ENCODE results near the gene EMP3. TPM values are rescaled to one million over a fixed set of nuclear protein-coding genes. Genes with fewer than 3 reads are reported as not detected.
A peak's percentile ranks its signal among the peaks of the same experiment; 100 is the strongest.
"Not testable (repeated sequence)": the region's sequence is repeated elsewhere in the genome, so short reads cannot be mapped to it uniquely, and the experiment has no call there.

Gene EMP3
- polyA plus RNA-seq, 1 donor = 43.6 TPM

GRCh38 chr19:48362716-48363499 is 37.6 kb downstream of the EMP3 start:
- Histone ChIP-seq H3K4me1 (ENCODE audit: control insufficient read depth, insufficient read depth, low read length) (peaks cover 12% of the 10 kb centered on the region), H3K36me3 (ENCODE audit: control insufficient read depth, insufficient read depth, low read length) (no peaks in the 10 kb centered on the region), H3K27ac (ENCODE audit: low read length) (peak overlapping the region; percentile 97), H3K9me3 (ENCODE audit: control insufficient read depth, low read depth, low read length) (no peaks in the 10 kb centered on the region), H3K27me3 (ENCODE audit: control insufficient read depth, insufficient read depth, low read length) (no peaks in the 10 kb centered on the region), H3K4me3 (ENCODE audit: low read length) (peak overlapping the region; percentile 74)
- 60% methylated on average over 1 of the region's 26 CpGs for WGBS (ENCODE audit: insufficient coverage, low lambda C conversion rate)
- peak; percentile 96 for DNase-seq

GRCh38 chr19:48363500-48363809 is 38.1 kb downstream of the EMP3 start:
- no peaks in the 10 kb centered on the region for H3K36me3 ChIP-seq (ENCODE audit: control insufficient read depth, insufficient read depth, low read length)
- H3K4me3 ChIP-seq (ENCODE audit: low read length) = peak overlapping the region; percentile 74
- peaks cover 12% of the 10 kb centered on the region for H3K4me1 ChIP-seq (ENCODE audit: control insufficient read depth, insufficient read depth, low read length)
- no peaks in the 10 kb centered on the region for H3K27me3 ChIP-seq (ENCODE audit: control insufficient read depth, insufficient read depth, low read length)
- no CpG with 5 or more reads among the region's 10 CpGs for WGBS (ENCODE audit: insufficient coverage, low lambda C conversion rate)
- H3K9me3 ChIP-seq (ENCODE audit: control insufficient read depth, low read depth, low read length) = no peaks in the 10 kb centered on the region
- no peak for DNase-seq
- peak overlapping the region; percentile 97 for H3K27ac ChIP-seq (ENCODE audit: low read length)

DNA sequence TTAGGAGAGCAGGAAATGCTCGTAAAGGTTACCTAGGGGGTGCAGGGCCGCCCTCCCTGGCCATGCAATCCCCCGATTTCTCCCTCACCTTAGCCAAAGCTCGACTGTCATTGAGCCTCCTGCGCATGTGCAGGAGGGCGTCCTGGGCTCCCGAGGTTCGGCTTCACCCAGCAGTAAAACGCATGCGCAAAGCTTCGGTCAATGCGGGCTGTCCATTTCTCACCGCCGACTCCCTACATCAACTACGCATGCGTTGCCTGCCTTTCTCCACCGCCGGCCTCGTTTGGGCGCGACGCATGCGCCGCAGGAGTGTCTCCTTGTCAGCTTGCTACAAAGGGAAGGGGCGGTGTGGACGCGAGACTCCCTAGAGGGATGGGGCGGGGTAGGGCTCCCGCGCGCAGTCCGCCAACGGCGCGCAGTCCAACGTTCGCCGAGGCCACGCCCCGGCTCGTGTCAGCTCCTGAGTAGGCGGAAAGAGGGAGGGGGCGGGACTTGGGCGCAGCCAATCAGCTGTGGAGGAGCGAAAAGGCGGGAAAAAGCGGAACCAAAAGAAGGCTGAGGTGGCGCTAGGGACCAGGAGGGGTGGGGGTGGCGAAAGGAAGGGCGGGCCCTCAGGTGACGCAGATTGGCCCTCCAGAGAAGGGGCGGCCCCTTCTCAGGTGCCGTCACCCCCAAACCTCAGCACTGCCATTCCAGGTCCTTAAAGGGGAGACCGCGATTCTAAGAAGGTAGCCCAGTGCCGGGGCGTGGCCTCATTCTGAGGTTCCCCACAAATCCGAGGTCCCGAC is 38.7 kb downstream of the EMP3 start, which contains the start of the genes SYNGR4 and TMEM143:
Gene SYNGR4 (plus strand): TSS at position 558 of the 788 bp plus-strand sequence. CDS start 1,476 bp downstream, outside the sequence.
Gene TMEM143 (minus strand): TSS at position 131 of the 788 bp plus-strand sequence. CDS start 20 bp downstream, at position 111.
- no peaks in the 10 kb centered on the region for H3K9me3 ChIP-seq (ENCODE audit: control insufficient read depth, low read depth, low read length)
- WGBS (ENCODE audit: insufficient coverage, low lambda C conversion rate) = no CpG with 5 or more reads among the region's 59 CpGs

GRCh38 chr19:48364598-48365348 is 39.4 kb downstream of the EMP3 start:
- Histone ChIP-seq H3K27ac (ENCODE audit: low read length) (peak overlapping the region; percentile 97), H3K36me3 (ENCODE audit: control insufficient read depth, insufficient read depth, low read length) (no peaks in the 10 kb centered on the region), H3K27me3 (ENCODE audit: control insufficient read depth, insufficient read depth, low read length) (no peaks in the 10 kb centered on the region), H3K9me3 (ENCODE audit: control insufficient read depth, low read depth, low read length) (no peaks in the 10 kb centered on the region), H3K4me3 (ENCODE audit: low read length) (peak overlapping the region; percentile 74), H3K4me1 (ENCODE audit: control insufficient read depth, insufficient read depth, low read length) (peaks cover 21% of the 10 kb centered on the region)
- WGBS (ENCODE audit: insufficient coverage, low lambda C conversion rate) = no CpG with 5 or more reads among the region's 10 CpGs
- DNase-seq = no peak

More for the DNA sequence above, 38.7 kb downstream of the EMP3 start, which contains the start of the genes SYNGR4 and TMEM143:
- peak within 1 kb of the TSS; percentile 74 for H3K4me3 ChIP-seq (ENCODE audit: low read length)
- no peaks in the 10 kb centered on the region for H3K27me3 ChIP-seq (ENCODE audit: control insufficient read depth, insufficient read depth, low read length)
- H3K4me1 ChIP-seq (ENCODE audit: control insufficient read depth, insufficient read depth, low read length) = peaks cover 16% of the 10 kb centered on the region
- no peaks in the 10 kb centered on the region for H3K36me3 ChIP-seq (ENCODE audit: control insufficient read depth, insufficient read depth, low read length)
- peak within 1 kb of the TSS; percentile 97 for H3K27ac ChIP-seq (ENCODE audit: low read length)
- peak; percentile 100 for DNase-seq

- WGBS (ENCODE audit: insufficient coverage, low lambda C conversion rate) = no CpG with 5 or more reads among the region's 11 CpGs
- no peak for DNase-seq
- no peaks in the 10 kb centered on the region for H3K27me3 ChIP-seq (ENCODE audit: control insufficient read depth, insufficient read depth, low read length)
- no peaks in the 10 kb centered on the region for H3K36me3 ChIP-seq (ENCODE audit: control insufficient read depth, insufficient read depth, low read length)
- no peak overlapping the region for H3K4me3 ChIP-seq (ENCODE audit: low read length)
- H3K4me1 ChIP-seq (ENCODE audit: control insufficient read depth, insufficient read depth, low read length) = peaks cover 21% of the 10 kb centered on the region
- H3K27ac ChIP-seq (ENCODE audit: low read length) = no peak overlapping the region
- H3K9me3 ChIP-seq (ENCODE audit: control insufficient read depth, low read depth, low read length) = no peaks in the 10 kb centered on the region
Observed at GRCh38 chr19:48365602-48366001, 40.2 kb downstream of the EMP3 start.

GRCh38 chr19:48367855-48368254 is 42.5 kb downstream of the EMP3 start:
- Histone ChIP-seq H3K36me3 (ENCODE audit: control insufficient read depth, insufficient read depth, low read length) (no peaks in the 10 kb centered on the region), H3K27me3 (ENCODE audit: control insufficient read depth, insufficient read depth, low read length) (no peaks in the 10 kb centered on the region), H3K4me1 (ENCODE audit: control insufficient read depth, insufficient read depth, low read length) (peaks cover 21% of the 10 kb centered on the region), H3K4me3 (ENCODE audit: low read length) (no peak overlapping the region), H3K9me3 (ENCODE audit: control insufficient read depth, low read depth, low read length) (no peaks in the 10 kb centered on the region), H3K27ac (ENCODE audit: low read length) (no peak overlapping the region)
- WGBS (ENCODE audit: insufficient coverage, low lambda C conversion rate) = no CpG with 5 or more reads among the region's 5 CpGs
- no peak for DNase-seq

DNA sequence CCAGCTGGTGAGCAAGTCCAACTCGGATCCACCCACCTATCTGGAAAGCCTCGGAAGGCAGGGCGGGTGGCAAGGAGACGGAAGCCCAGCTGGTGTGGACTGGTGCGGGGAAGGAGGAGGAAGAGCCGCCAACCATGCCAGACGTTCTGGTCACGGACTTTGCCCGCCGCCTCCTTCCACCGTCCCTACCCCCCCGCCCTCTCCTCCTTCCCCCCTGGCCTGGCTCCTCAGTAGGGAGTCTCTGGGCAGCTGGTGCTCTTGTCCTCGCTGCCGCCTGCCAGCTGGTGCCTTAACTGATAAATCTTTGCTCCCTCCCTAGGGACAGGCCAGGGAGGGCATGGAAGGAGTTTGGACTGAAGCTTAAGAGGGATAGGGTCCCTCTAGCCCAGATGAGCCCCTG is 43.6 kb downstream of the EMP3 start:
- DNase-seq = peak; percentile 62 to 87
- no CpG with 5 or more reads among the region's 14 CpGs for WGBS (ENCODE audit: insufficient coverage, low lambda C conversion rate)
- Histone ChIP-seq H3K9me3 (ENCODE audit: control insufficient read depth, low read depth, low read length) (no peaks in the 10 kb centered on the region), H3K4me1 (ENCODE audit: control insufficient read depth, insufficient read depth, low read length) (peaks cover 15% of the 10 kb centered on the region), H3K4me3 (ENCODE audit: low read length) (no peak overlapping the region), H3K27ac (ENCODE audit: low read length) (peak overlapping the region; percentile 4), H3K36me3 (ENCODE audit: control insufficient read depth, insufficient read depth, low read length) (no peaks in the 10 kb centered on the region), H3K27me3 (ENCODE audit: control insufficient read depth, insufficient read depth, low read length) (no peaks in the 10 kb centered on the region)

DNA sequence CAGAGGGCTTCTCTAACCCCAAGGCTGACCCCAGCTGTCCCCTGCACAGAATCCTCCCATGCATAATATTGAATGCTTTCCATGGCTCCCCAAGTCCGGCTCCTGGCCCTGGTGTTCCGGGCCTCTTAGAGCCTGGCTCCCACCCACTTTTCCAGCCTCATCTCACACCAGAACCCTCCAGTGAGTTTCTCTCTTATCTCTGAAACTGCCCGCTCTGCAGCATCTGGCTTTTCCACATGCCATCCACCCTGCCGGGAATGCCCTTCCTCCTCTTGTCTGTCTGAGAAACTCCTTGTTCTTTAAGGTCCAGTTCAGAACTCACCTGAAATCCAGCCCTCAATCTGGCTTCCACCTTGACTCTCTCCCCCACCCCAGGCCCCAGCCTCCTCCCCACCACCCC is 45.6 kb downstream of the EMP3 start:
- Histone ChIP-seq H3K27ac (ENCODE audit: low read length) (no peak overlapping the region), H3K36me3 (ENCODE audit: control insufficient read depth, insufficient read depth, low read length) (no peaks in the 10 kb centered on the region), H3K9me3 (ENCODE audit: control insufficient read depth, low read depth, low read length) (no peaks in the 10 kb centered on the region), H3K4me1 (ENCODE audit: control insufficient read depth, insufficient read depth, low read length) (peaks cover 9% of the 10 kb centered on the region), H3K4me3 (ENCODE audit: low read length) (no peak overlapping the region), H3K27me3 (ENCODE audit: control insufficient read depth, insufficient read depth, low read length) (no peaks in the 10 kb centered on the region)
- no peak for DNase-seq
- no CpG with 5 or more reads among the region's 4 CpGs for WGBS (ENCODE audit: insufficient coverage, low lambda C conversion rate)

DNA sequence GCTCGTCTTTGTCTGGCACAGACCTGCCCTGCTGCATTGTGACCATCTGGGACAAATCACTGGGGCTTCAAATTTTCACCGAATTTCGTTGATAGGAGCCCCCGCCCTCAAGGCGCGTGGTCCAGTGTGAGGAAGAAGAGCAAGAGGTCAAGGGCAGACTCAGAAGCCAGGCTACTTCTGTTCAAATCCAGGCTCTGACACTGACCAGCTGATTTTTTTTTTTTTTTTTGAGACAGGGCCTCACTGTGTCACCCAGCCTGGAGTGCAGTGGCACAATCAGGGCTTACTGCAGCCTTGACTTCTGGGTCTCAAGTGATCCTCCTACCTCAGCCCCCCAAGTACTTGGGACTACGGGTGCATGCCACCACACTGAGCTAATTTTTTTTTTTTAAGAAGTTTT is 46.0 kb downstream of the EMP3 start:
- peaks cover 9% of the 10 kb centered on the region for H3K4me1 ChIP-seq (ENCODE audit: control insufficient read depth, insufficient read depth, low read length)
- no peak overlapping the region for H3K27ac ChIP-seq (ENCODE audit: low read length)
- no CpG with 5 or more reads among the region's 7 CpGs for WGBS (ENCODE audit: insufficient coverage, low lambda C conversion rate)
- no peaks in the 10 kb centered on the region for H3K27me3 ChIP-seq (ENCODE audit: control insufficient read depth, insufficient read depth, low read length)
- no peaks in the 10 kb centered on the region for H3K9me3 ChIP-seq (ENCODE audit: control insufficient read depth, low read depth, low read length)
- DNase-seq = no peak
- no peak overlapping the region for H3K4me3 ChIP-seq (ENCODE audit: low read length)
- H3K36me3 ChIP-seq (ENCODE audit: control insufficient read depth, insufficient read depth, low read length) = no peaks in the 10 kb centered on the region

- not testable (repeated sequence) for H3K27ac ChIP-seq (ENCODE audit: low read length); DNase-seq; H3K4me3 ChIP-seq (ENCODE audit: low read length); H3K4me1 ChIP-seq (ENCODE audit: control insufficient read depth, insufficient read depth, low read length); H3K27me3 ChIP-seq (ENCODE audit: control insufficient read depth, insufficient read depth, low read length); H3K36me3 ChIP-seq (ENCODE audit: control insufficient read depth, insufficient read depth, low read length); H3K9me3 ChIP-seq (ENCODE audit: control insufficient read depth, low read depth, low read length)
- WGBS (ENCODE audit: insufficient coverage, low lambda C conversion rate) = no CpG with 5 or more reads among the region's 5 CpGs
Observed at GRCh38 chr19:48371771-48372170, 46.4 kb downstream of the EMP3 start.

Data from large intestine (tissue), 3 donors.